ENCODE measurements around the gene VMP1. TPM values are rescaled to one million over a fixed set of nuclear protein-coding genes. Genes with fewer than 3 reads are reported as not detected.

VMP1 gene
- total RNA-seq (2021; ENCODE audit: unreplicated experiment) (281 TPM), Bru-seq, nascent RNA (percentile 98 among the genes with signal in this experiment), BruChase-seq, experiment 1, labeled RNA remaining after a 2-hour chase (percentile 86 among the genes with signal in this experiment), BruChase-seq, experiment 2, labeled RNA remaining after a 6-hour chase (percentile 88 among the genes with signal in this experiment)
- polyA plus RNA-seq (2012; ENCODE audit: insufficient read length): 139 TPM
- long read RNA-seq, full-length matches to known transcripts: 230 of 282 reads
- long read RNA-seq, partial matches to known transcripts: 15 of 282 reads
- long read RNA-seq, other reads (novel, unspliced or antisense): 37 of 282 reads

DNA sequence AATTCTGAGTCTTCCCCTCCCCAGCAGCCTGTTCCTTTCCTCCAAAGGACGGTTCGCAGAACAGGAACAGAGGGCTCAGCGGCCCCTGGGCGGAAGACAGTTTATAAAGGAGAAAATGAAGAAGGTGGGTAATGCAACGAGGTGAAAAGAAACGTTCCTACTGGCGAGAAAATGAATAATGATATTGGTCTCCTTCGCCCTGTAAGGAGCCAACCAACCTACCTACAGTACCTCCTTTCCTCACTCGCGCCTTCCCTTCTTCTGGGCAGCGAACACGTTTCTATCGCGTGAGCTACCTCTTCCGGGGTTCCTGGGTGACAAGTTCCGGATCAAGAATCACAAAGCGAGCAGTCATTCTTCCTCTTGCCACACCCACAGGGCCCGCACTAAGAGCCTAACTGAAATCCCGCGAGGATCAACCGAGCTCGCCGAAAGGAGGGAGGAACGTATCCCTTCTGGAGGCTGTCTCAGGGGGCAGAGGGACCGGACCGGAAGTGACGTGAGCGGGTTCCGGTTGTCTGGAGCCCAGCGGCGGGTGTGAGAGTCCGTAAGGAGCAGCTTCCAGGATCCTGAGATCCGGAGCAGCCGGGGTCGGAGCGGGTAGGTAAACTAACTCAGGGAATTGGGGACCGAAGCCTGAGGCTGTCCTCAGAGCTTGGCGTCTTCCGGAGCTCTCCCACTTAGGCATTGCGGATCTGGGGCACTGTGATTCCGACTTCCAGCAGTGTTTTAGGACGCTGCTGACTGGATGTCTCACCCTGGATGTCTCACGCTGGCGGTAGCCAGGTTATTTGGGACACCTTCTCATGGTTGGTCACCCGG is at the start of gene VMP1, which contains the start of gene PTRH2:
Gene VMP1 (plus strand): TSS at position 506 of the 822 bp plus-strand sequence. CDS start 23,793 bp downstream, outside the sequence.
Gene PTRH2 (minus strand): TSS at position 282 of the 822 bp plus-strand sequence. CDS start 9,452 bp downstream, outside the sequence.
- ChIA-PET CTCF (interaction anchor here (0.5 to 0.7 kb wide), 2 partner anchors 11 to 158 kb away, joined by 4 to 5 read pairs; no protein-coding TSS in a partner anchor), POLR2A (interaction anchor here (0.6 to 2.3 kb wide), 8 partner anchors 61 to 139 kb away, joined by 3 to 12 read pairs (median 6); no protein-coding TSS in a partner anchor)
- H3K4me1 ChIP-seq (ENCODE audit: control insufficient read depth, insufficient read depth, low read length): peaks cover 25% of the 10 kb centered on the region
- TF ChIP-seq TCF7L2 (IDR thresholded peaks at IDR 0.05; ENCODE audit: low read depth, low read length) (no peak), SIN3A (IDR thresholded peaks at IDR 0.05; ENCODE audit: borderline replicate concordance, insufficient read depth, low read depth, low read length) (no peak; the same call in none of the 2 replicates), POLR2AphosphoS5 (IDR thresholded peaks at IDR 0.05; ENCODE audit: low read depth, low read length) (peak; percentile 95), CTCF (IDR thresholded peaks at IDR 0.05) (no peak)
- TF ChIP-seq, protein P1, sequence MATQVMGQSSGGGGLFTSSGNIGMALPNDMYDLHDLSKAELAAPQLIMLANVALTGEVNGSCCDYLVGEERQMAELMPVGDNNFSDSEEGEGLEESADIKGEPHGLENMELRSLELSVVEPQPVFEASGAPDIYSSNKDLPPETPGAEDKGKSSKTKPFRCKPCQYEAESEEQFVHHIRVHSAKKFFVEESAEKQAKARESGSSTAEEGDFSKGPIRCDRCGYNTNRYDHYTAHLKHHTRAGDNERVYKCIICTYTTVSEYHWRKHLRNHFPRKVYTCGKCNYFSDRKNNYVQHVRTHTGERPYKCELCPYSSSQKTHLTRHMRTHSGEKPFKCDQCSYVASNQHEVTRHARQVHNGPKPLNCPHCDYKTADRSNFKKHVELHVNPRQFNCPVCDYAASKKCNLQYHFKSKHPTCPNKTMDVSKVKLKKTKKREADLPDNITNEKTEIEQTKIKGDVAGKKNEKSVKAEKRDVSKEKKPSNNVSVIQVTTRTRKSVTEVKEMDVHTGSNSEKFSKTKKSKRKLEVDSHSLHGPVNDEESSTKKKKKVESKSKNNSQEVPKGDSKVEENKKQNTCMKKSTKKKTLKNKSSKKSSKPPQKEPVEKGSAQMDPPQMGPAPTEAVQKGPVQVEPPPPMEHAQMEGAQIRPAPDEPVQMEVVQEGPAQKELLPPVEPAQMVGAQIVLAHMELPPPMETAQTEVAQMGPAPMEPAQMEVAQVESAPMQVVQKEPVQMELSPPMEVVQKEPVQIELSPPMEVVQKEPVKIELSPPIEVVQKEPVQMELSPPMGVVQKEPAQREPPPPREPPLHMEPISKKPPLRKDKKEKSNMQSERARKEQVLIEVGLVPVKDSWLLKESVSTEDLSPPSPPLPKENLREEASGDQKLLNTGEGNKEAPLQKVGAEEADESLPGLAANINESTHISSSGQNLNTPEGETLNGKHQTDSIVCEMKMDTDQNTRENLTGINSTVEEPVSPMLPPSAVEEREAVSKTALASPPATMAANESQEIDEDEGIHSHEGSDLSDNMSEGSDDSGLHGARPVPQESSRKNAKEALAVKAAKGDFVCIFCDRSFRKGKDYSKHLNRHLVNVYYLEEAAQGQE (IDR thresholded peaks at IDR 0.05; ENCODE audit: insufficient read depth in 1 of 2, low read depth in 2 of 2, low read length in 1 of 2): no peak
- peak; percentile 96 for ATAC-seq
- intact Hi-C loops (cut with micrococcal nuclease; ENCODE audit: unreplicated experiment) (no loop called here), in situ Hi-C loops (cut with HindIII; ENCODE audit: low pct_unique_long_range_greater_than_20kb, low sequenced_read_pairs) (no loop called here)
- H3K9me3 ChIP-seq (ENCODE audit: control insufficient read depth, insufficient read depth, low read depth, low read length): no peaks in the 10 kb centered on the region
- DNase-seq (ENCODE audit: low read depth, low spot score): peak; percentile 93
- peak within 1 kb of the TSS; percentile 100 for H3K27ac ChIP-seq (ENCODE audit: low read length)
- BruUV-seq (replicated peaks): no TSS peak
- peak within 1 kb of the TSS; percentile 99 for H3K4me3 ChIP-seq (ENCODE audit: low read depth in 2 of 2, low read length in 2 of 2)
- peaks cover 30% of the 10 kb centered on the region for H3K36me3 ChIP-seq (ENCODE audit: control insufficient read depth, insufficient read depth, low read length)
- no peaks in the 10 kb centered on the region for H3K27me3 ChIP-seq (ENCODE audit: control insufficient read depth, insufficient read depth, low read length)

DNA sequence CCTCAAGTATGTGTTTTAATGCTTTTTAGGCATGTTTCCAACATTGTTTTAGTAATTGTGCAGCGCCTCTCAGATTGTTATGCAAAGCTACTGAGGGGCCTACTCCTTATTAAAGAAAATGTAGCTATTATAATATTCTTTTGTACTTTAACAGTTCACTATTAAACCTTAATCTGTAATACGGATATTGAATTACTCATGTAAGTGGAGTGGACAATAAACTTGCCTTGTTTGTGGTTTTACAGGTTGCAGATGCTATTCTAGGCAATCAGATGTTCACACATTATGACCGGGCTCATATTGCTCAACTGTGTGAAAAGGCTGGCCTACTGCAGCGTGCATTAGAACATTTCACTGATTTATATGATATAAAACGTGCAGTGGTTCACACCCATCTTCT is 41.2 kb upstream of the VMP1 start:
- H3K36me3 ChIP-seq (ENCODE audit: control insufficient read depth, insufficient read depth, low read length): peaks cover 52% of the 10 kb centered on the region
- ATAC-seq (no peak), DNase-seq (ENCODE audit: low read depth, low spot score) (no peak)
- TF ChIP-seq CTCF (IDR thresholded peaks at IDR 0.05): no peak
- no peak for TF ChIP-seq TCF7L2 (IDR thresholded peaks at IDR 0.05; ENCODE audit: low read depth, low read length)
- no peak for TF ChIP-seq SIN3A (IDR thresholded peaks at IDR 0.05; ENCODE audit: borderline replicate concordance, insufficient read depth, low read depth, low read length)
- TF ChIP-seq, protein P1 (IDR thresholded peaks at IDR 0.05; ENCODE audit: insufficient read depth in 1 of 2, low read depth in 2 of 2, low read length in 1 of 2): no peak
- no peak for TF ChIP-seq POLR2AphosphoS5 (IDR thresholded peaks at IDR 0.05; ENCODE audit: low read depth, low read length)
- no TSS peak for BruUV-seq (replicated peaks)
- intact Hi-C loops (cut with micrococcal nuclease; ENCODE audit: unreplicated experiment): no loop called here
- in situ Hi-C loops (cut with HindIII; ENCODE audit: low pct_unique_long_range_greater_than_20kb, low sequenced_read_pairs): no loop called here
- H3K9me3 ChIP-seq (ENCODE audit: control insufficient read depth, insufficient read depth, low read depth, low read length): no peaks in the 10 kb centered on the region
- no peak overlapping the region for H3K4me3 ChIP-seq (ENCODE audit: low read depth in 2 of 2, low read length in 2 of 2)
- ChIA-PET CTCF (no interaction called here), POLR2A (no interaction called here)
- H3K27ac ChIP-seq (ENCODE audit: low read length): no peak overlapping the region
- peaks cover 3% of the 10 kb centered on the region for H3K4me1 ChIP-seq (ENCODE audit: control insufficient read depth, insufficient read depth, low read length)
- no peaks in the 10 kb centered on the region for H3K27me3 ChIP-seq (ENCODE audit: control insufficient read depth, insufficient read depth, low read length)
